ENCODE measurements around the gene SRGAP2C.
A peak's percentile ranks its signal among the peaks of the same experiment; 100 is the strongest.
"Not testable (repeated sequence)": the region's sequence is repeated elsewhere in the genome, so short reads cannot be mapped to it uniquely, and the experiment has no call there.

Gene SRGAP2C

GRCh38 chr1:121332599-121333562, 148.1 kb downstream of the SRGAP2C start:
- DNase-seq (ENCODE audit: low read depth in 2 of 2): not testable (repeated sequence)

GRCh38 chr1:121337958-121338357, 153.2 kb downstream of the SRGAP2C start:
- not testable (repeated sequence) for DNase-seq (ENCODE audit: low read depth in 2 of 2)

DNA sequence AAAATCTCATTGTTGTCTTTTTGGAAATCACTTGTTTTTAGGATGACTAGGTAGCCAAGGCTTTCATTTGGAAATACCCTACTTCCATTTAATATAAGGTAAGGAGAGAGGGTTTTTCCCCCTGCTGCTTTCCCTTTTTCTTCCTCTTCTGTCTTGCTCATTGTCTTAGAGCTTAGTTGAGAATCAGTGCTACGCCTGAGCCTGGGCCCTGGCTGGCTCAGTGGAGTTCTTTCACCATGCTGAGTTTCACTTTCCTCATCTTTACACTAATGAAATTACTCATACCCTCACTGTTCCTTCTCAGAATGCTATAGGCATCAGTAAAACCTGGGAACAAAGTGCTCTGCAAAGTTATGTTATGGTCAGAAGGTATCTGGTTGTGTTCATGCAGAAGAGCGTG, 154.8 kb downstream of the SRGAP2C start:
- DNase-seq (ENCODE audit: low read depth in 2 of 2): not testable (repeated sequence)

DNA sequence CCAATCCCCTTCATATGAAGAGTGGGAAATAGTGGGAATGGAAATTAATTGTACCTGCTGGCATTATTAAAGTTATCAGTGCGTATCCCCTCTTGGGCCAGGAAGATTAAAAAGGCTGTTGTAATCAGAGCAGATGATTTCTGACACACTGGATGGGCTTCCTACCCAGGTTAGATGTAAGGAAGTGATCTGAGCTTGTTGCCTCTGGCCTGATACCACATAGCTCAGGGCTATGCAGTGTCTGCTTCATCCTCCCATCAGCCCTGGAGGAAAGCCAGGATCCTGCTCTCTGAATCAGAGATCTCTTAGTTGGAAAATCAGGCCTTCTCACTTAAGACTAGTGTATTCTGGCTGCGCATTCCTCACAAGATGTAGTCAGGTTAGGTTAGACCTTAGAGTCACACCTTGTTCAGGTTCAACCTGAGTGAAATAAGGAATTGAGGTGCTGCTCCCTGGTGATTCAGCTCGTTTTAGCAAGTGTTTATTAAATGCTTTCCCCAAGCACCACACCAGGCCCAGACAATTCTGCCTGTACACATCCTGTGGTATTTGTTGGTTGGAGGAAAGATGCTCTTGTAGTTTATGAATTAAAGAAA, 158.6 kb downstream of the SRGAP2C start:
- DNase-seq (ENCODE audit: low read depth in 2 of 2): not testable (repeated sequence)

GRCh38 chr1:121344355-121344754, 159.6 kb downstream of the SRGAP2C start:
- DNase-seq (ENCODE audit: low read depth in 2 of 2): not testable (repeated sequence)

DNA sequence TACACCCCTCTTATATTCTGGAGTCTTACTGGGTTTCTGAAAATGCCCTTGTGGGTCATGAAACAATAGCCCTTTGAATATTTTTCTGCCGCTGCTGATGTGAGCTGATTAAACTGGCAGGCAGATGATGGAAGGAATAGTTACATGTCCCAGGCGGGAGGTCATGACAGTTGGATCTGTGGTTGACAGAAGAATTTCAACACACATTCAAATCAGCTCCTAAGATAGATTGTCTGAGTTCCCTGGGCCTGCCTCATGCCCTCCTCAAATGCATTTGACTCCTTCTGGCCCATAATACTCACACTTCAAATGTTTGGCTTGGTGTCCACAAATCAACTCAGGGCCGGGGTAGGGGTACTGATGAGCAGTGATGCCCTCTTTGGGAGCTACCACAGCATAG, 161.9 kb downstream of the SRGAP2C start:
- DNase-seq (ENCODE audit: low read depth in 2 of 2): not testable (repeated sequence)

DNA sequence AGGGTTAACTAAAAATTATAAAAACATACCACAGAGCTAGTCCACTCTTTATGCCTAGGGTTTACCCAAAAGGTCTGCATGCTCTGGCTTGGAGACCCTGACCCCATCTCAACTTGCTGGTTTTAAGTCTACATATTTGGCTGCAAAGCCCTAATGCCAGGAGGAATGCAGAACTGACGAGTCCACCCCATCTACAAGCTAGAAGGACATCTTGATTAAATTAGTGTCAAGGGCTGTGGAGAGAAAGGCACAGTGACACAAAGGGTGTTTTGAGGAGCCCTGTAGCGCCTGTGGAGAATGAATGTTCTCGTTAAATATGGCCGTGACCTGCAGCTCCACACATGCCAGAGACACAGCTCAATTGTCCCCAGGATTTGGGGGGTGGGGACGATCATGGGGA, 162.7 kb downstream of the SRGAP2C start:
- DNase-seq (ENCODE audit: low read depth in 2 of 2): not testable (repeated sequence)

- DNase-seq (ENCODE audit: low read depth in 2 of 2): not testable (repeated sequence)
Observed at GRCh38 chr1:121348115-121348514, 163.3 kb downstream of the SRGAP2C start.

DNA sequence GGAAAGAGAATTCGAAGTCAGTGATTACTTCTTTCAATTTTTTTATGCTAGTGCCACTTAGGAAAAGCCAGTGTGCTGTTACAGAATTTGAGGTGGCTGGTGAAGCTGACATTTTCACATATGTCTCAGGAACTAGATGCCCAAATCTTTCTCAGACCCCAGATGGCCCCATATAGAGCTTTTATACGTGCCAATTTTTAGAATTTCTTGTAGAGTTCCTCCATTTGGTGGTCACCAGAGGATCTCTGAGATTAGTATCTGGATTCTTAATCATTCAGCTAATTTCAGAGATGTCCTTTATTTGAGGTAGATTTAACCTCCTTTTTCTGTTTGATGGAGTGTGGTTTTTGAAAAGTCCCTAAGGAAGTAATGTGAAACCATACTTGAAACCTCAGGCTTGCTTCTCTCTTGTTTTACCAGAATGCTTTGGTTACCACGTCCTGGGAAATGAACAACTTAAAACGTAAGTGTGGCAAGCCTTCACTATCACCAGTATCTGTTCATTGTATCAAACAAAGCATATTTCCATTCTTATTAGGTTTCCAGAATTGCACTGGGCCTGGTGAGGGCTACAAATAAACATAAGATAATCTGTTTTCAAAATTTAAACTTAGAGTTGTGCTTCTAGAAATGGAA, 164.7 kb downstream of the SRGAP2C start:
- DNase-seq (ENCODE audit: low read depth in 2 of 2): not testable (repeated sequence)

DNA sequence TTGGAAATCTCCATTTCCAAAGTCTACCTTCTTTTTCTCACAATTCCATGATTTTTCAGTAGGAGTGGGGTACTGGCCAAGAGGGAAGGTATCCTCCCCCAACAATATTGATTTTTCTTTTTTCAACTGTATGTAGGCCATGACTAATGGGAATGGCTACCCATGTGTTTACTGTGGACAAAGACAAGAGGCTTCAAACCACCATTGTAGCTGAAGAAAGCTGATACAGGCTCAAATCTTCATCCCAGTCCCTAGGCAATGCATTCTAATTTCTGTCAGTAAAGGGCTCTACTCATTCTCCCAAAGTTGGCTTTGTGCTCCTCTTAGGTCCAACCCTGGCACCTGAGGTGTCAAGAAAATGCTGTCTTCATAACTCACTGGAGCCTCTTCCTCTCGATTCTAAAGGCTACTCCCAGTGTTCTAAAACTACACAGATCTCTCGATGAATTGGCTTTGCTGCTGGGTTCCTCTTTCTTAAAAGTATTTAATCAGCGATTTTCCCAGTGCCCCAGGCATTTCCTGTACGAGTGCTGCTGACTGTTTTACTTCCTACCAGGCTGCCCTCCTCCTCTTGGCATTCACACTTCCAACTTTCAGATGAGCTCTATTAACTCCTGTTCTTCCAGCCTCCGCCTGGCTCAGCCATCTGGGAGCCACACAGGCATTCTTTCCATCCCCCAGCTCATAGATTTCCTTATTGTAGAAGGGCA, 171.1 kb downstream of the SRGAP2C start:
- DNase-seq (ENCODE audit: low read depth in 2 of 2): not testable (repeated sequence)

DNA sequence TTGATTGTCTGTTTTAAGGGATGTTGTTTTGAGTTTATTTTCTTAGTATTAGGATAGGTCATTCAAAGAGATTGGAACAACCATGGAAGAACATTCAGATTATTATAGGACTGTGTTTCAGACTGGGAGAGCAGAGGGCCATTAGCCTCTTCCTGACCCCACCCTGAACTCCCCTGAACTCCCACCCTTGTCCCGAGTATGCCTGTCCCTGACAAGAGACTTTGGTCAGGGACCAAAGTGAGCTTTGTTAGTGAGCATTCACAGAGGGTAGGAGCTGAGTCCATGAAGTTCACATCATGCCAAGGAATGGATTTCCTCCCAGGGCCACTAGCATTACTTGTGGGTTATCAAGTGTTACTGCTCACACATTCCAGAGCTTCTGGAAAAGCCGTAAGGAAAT, 172.0 kb downstream of the SRGAP2C start:
- not testable (repeated sequence) for DNase-seq (ENCODE audit: low read depth in 2 of 2)

DNA sequence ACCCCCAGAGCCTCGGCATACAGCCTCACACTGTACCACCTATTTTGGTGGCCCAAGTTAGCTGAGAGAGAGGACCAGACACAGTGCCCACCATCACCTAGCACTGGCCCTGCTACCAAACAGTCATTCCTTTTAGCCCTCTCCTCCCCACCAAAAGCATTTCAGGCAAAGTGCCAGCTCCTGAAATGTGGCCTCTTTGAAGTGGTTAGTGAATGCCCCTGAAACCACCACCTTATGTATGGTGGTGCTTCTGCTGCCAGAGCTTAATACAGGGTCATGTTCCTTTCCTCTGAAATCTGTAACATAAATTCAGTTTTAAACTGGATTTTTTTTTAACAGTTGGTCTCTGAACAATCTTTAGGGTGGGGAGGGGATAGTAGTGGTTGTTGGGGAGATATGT, 175.8 kb downstream of the SRGAP2C start:
- not testable (repeated sequence) for DNase-seq (ENCODE audit: low read depth in 2 of 2)

GRCh38 chr1:121361451-121362233, 176.9 kb downstream of the SRGAP2C start:
- DNase-seq (ENCODE audit: low read depth in 2 of 2): not testable (repeated sequence)

GRCh38 chr1:121362234-121362883, 177.6 kb downstream of the SRGAP2C start:
- not testable (repeated sequence) for DNase-seq (ENCODE audit: low read depth in 2 of 2)

DNA sequence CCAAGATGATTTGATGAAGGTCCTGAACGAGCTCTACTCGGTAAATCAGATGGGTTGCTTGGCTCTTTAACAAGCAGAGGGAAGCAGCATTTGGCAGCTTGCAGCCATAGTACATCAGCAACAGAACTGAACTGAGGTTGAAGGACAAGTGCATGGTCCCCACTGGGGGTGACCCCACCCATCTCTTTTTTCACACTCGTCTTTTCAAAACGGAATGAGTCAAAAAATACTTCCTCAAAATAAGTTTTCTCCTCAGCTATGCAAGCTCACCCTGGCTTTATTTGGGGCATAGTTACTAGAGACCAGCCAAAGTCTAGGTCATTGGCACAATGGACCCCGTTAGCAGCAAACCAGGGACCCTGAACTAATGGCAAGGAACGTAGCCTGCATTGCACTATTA, 180.5 kb downstream of the SRGAP2C start:
- DNase-seq (ENCODE audit: low read depth in 2 of 2): not testable (repeated sequence)

GRCh38 chr1:121365723-121366122, 180.9 kb downstream of the SRGAP2C start:
- peak in 1 of 2 donors; percentile 25 for DNase-seq (ENCODE audit: low read depth in 2 of 2)

GRCh38 chr1:121366171-121366570, 181.4 kb downstream of the SRGAP2C start:
- DNase-seq (ENCODE audit: low read depth in 2 of 2): not testable (repeated sequence)

GRCh38 chr1:121368910-121369309, 184.1 kb downstream of the SRGAP2C start:
- not testable (repeated sequence) for DNase-seq (ENCODE audit: low read depth in 2 of 2)

- DNase-seq (ENCODE audit: low read depth in 2 of 2): not testable (repeated sequence)
Observed at GRCh38 chr1:121369959-121370358, 185.2 kb downstream of the SRGAP2C start.

GRCh38 chr1:121374851-121375367, 190.1 kb downstream of the SRGAP2C start:
- DNase-seq (ENCODE audit: low read depth in 2 of 2): not testable (repeated sequence)
